AG04450 (cell line): ENCODE measurements around the gene TACC2. TPM values are rescaled to one million over a fixed set of nuclear protein-coding genes. Genes with fewer than 3 reads are reported as not detected.

Experiments used
- CTCF ChIA-PET: fragments of 300-600, 350-600 bp; formaldehyde crosslinking; extraction: SDS; loops from one replicate; lab custom pipeline; 2022; ENCODE audit warnings: antibody characterized with exemption, inconsistent platforms; lab: Charles Lee
- POLR2A ChIA-PET: fragments of 350-600 bp; formaldehyde crosslinking; extraction: SDS; loops from one replicate; lab custom pipeline; 2021; ENCODE audit warnings: antibody characterized with exemption, inconsistent platforms; lab: Yijun Ruan, JAX
- DNase-seq: peaks from one replicate; pipeline ENCODE4 v3.0.0-alpha.2; 2011; ENCODE audit warnings: low read depth, low spot score
- H3K27ac ChIP-seq: one replicate; pipeline ENCODE4 v1.5.1; 2012; ENCODE audit warnings: low read depth, low read length, control low read depth
- H3K27me3 ChIP-seq: one replicate; pipeline ENCODE4 v1.6.0; 2012; ENCODE audit warnings: low read length; ENCODE audit not compliant: control insufficient read depth, insufficient read depth
- H3K4me3 ChIP-seq: 2 replicates; pipeline ENCODE4 v1.5.1; 2011; ENCODE audit warnings: mild to moderate bottlenecking, low read depth, low read length, control low read depth
- H3K9me3 ChIP-seq: 2 replicates; pipeline ENCODE4 v1.5.1; 2012; ENCODE audit warnings: low read length; ENCODE audit not compliant: control insufficient read depth, insufficient read depth
- polyA plus RNA-seq: library from polyadenylated mRNA; depleted of rRNA; stranded (reverse); fragments of >200 nt; gene quantifications from 2 replicates; pipeline ENCODE4 v1.2.3, GENCODE V29; 2011
- TF ChIP-seq, protein P1 (sequence below): IDR thresholded peaks from 2 replicates; pipeline ENCODE4 v1.5.1; 2011; ENCODE audit warnings: low read depth, low read length, control low read depth, inconsistent platforms

TACC2 gene
- polyA plus RNA-seq, 1 experiment = 16.8 TPM

- H3K4me3 ChIP-seq = no peak overlapping the region
- no peaks in the 10 kb centered on the region for H3K27me3 ChIP-seq
- TF ChIP-seq, protein P1, sequence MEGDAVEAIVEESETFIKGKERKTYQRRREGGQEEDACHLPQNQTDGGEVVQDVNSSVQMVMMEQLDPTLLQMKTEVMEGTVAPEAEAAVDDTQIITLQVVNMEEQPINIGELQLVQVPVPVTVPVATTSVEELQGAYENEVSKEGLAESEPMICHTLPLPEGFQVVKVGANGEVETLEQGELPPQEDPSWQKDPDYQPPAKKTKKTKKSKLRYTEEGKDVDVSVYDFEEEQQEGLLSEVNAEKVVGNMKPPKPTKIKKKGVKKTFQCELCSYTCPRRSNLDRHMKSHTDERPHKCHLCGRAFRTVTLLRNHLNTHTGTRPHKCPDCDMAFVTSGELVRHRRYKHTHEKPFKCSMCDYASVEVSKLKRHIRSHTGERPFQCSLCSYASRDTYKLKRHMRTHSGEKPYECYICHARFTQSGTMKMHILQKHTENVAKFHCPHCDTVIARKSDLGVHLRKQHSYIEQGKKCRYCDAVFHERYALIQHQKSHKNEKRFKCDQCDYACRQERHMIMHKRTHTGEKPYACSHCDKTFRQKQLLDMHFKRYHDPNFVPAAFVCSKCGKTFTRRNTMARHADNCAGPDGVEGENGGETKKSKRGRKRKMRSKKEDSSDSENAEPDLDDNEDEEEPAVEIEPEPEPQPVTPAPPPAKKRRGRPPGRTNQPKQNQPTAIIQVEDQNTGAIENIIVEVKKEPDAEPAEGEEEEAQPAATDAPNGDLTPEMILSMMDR = no peak
- no peak for DNase-seq
- H3K27ac ChIP-seq = no peak overlapping the region
- POLR2A ChIA-PET = interaction anchor here (0.7 kb wide), 1 partner anchor 22 kb away, joined by 3 read pairs; no protein-coding TSS in a partner anchor
- CTCF ChIA-PET = interaction anchor here (0.7 kb wide), 2 partner anchors 26 to 128 kb away, joined by 3 read pairs; no protein-coding TSS in a partner anchor
- no peaks in the 10 kb centered on the region for H3K9me3 ChIP-seq
Measured at GRCh38 chr10:122138831-122139625, 150.1 kb downstream of the TACC2 start.

- no peak for DNase-seq
- Histone ChIP-seq H3K9me3 (no peaks in the 10 kb centered on the region), H3K27ac (peak overlapping the region; percentile 42), H3K27me3 (no peaks in the 10 kb centered on the region), H3K4me3 (no peak overlapping the region)
- TF ChIP-seq, protein P1 = no peak
- POLR2A ChIA-PET = no interaction called here
- CTCF ChIA-PET = interaction anchor here (0.9 to 1.4 kb wide), 2 partner anchors 10 to 27 kb away, joined by 3 to 7 read pairs; no protein-coding TSS in a partner anchor
Measured at GRCh38 chr10:122139627-122140170, 150.7 kb downstream of the TACC2 start.

DNA sequence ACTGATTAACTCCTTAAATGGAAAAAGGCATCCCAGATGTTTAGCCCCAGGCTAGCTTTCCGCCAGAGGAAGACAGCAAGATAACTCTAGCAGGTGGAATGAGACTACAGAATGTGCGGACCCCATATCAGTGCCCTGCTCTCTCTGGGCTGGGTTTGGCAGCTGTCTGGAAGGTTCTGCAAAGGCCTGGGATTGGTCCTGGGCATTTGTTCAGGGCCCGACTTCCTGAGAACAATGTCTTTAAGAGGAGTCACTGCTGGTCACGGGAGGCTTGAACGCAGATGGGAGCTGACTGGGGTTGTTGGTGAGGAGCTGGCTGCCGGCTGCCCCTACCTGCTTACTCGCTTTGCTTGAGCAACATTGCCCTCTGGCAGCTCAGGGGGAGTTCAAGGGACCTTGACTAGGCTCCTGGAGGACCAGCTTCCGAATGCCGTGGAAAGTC lies 151.5 kb downstream of the TACC2 start:
- ChIA-PET CTCF (interaction anchor here (0.9 to 1.7 kb wide), 4 partner anchors 9 to 295 kb away, joined by 3 to 7 read pairs (median 4); no protein-coding TSS in a partner anchor), POLR2A (interaction anchor here (1.0 to 1.5 kb wide), 3 partner anchors 22 to 27 kb away, joined by 3 to 10 read pairs (median 5); no protein-coding TSS in a partner anchor)
- H3K27me3 ChIP-seq = no peaks in the 10 kb centered on the region
- peak overlapping the region; percentile 91 for H3K27ac ChIP-seq
- no peak overlapping the region for H3K4me3 ChIP-seq
- no peak for DNase-seq
- H3K9me3 ChIP-seq = no peaks in the 10 kb centered on the region
- TF ChIP-seq, protein P1 = no peak

GRCh38 chr10:122140941-122141623 lies 152.1 kb downstream of the TACC2 start:
- H3K27ac ChIP-seq = peak overlapping the region; percentile 91
- H3K9me3 ChIP-seq = no peaks in the 10 kb centered on the region
- CTCF ChIA-PET = interaction anchor here (0.6 to 2.5 kb wide), 12 partner anchors 8 to 425 kb away, joined by 3 to 14 read pairs (median 6); no protein-coding TSS in a partner anchor
- no peak overlapping the region for H3K4me3 ChIP-seq
- no peaks in the 10 kb centered on the region for H3K27me3 ChIP-seq
- POLR2A ChIA-PET = interaction anchor here (0.6 to 1.5 kb wide), 4 partner anchors 21 to 105 kb away, joined by 3 to 10 read pairs (median 6); no protein-coding TSS in a partner anchor
- TF ChIP-seq, protein P1 = no peak
- peak; percentile 78 for DNase-seq
